ENCODE measurements around the gene PID1.

GRCh38 chr2:229246334-229246733 lies 24.8 kb downstream of the PID1 start:
- TF ChIP-seq PREB (CRISPR knock-in tag; IDR thresholded peaks at IDR 0.05; ENCODE audit: borderline replicate concordance) (no peak), MAX (CRISPR knock-in tag; IDR thresholded peaks at IDR 0.05) (no peak), MLX (CRISPR knock-in tag; IDR thresholded peaks at IDR 0.05) (no peak), FOXK1 (CRISPR knock-in tag; IDR thresholded peaks at IDR 0.05) (no peak), MYBL2 (CRISPR knock-in tag; IDR thresholded peaks at IDR 0.05) (no peak), E2F4 (CRISPR knock-in tag; IDR thresholded peaks at IDR 0.05; ENCODE audit: borderline replicate concordance, low read depth) (no peak), ATF1 (CRISPR knock-in tag; IDR thresholded peaks at IDR 0.05) (no peak), TCF7 (CRISPR knock-in tag; IDR thresholded peaks at IDR 0.05; ENCODE audit: low read depth) (no peak)
- TF ChIP-seq, protein P1, sequence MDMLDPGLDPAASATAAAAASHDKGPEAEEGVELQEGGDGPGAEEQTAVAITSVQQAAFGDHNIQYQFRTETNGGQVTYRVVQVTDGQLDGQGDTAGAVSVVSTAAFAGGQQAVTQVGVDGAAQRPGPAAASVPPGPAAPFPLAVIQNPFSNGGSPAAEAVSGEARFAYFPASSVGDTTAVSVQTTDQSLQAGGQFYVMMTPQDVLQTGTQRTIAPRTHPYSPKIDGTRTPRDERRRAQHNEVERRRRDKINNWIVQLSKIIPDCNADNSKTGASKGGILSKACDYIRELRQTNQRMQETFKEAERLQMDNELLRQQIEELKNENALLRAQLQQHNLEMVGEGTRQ (CRISPR knock-in tag; IDR thresholded peaks at IDR 0.05): no peak
- TF ChIP-seq, protein P2, sequence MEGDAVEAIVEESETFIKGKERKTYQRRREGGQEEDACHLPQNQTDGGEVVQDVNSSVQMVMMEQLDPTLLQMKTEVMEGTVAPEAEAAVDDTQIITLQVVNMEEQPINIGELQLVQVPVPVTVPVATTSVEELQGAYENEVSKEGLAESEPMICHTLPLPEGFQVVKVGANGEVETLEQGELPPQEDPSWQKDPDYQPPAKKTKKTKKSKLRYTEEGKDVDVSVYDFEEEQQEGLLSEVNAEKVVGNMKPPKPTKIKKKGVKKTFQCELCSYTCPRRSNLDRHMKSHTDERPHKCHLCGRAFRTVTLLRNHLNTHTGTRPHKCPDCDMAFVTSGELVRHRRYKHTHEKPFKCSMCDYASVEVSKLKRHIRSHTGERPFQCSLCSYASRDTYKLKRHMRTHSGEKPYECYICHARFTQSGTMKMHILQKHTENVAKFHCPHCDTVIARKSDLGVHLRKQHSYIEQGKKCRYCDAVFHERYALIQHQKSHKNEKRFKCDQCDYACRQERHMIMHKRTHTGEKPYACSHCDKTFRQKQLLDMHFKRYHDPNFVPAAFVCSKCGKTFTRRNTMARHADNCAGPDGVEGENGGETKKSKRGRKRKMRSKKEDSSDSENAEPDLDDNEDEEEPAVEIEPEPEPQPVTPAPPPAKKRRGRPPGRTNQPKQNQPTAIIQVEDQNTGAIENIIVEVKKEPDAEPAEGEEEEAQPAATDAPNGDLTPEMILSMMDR (IDR thresholded peaks at IDR 0.05): no peak
